ENCODE results near the gene ARHGAP40. TPM values are rescaled to one million over a fixed set of nuclear protein-coding genes. Genes with fewer than 3 reads are reported as not detected.
A peak's percentile ranks its signal among the peaks of the same experiment; 100 is the strongest.

The ARHGAP40 gene
- total and polyA plus RNA-seq, 2 of the 13 experiments (the other 11 are each of a cell fraction or from before 2014, with no cell fraction given), result 0.75 to 2.1 TPM

DNA sequence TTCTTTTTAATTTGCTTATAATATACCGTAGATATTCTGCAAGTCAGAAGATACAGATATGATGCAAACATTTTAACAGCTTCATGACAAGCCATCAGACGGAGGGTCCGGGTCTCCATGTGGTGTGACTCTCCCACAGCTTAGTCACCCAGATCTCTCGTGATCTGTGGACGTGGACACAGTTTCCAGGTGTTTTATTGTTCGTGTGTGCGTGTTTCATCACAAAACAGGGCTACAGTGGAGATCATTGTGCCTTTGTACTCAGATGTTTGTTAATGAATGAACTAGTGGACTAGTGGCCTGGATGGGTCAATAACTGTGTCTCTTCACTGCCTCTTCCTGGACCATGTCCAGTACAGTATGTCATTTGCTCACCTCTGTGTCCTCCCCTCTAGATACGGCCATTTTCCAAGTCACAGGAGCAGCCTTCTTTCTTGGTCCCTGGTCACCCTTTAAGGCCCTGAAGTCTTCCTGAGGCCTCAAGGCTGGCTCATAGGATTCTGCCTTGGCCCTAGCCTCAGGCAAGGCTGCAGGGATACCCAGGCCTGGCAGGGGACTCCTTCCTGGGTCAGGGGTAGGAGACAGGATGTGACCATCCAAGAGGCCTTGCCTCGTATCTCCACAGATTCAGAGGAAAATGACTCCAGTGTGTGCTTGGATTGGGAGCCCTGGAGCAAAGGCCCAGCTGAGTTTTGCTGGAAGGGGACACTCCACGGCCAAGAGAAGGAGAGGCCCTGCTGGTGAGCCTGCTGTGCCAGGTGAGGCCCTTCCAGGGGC lies 16.0 kb upstream of the ARHGAP40 start (continued):
- TF ChIP-seq, protein P1, sequence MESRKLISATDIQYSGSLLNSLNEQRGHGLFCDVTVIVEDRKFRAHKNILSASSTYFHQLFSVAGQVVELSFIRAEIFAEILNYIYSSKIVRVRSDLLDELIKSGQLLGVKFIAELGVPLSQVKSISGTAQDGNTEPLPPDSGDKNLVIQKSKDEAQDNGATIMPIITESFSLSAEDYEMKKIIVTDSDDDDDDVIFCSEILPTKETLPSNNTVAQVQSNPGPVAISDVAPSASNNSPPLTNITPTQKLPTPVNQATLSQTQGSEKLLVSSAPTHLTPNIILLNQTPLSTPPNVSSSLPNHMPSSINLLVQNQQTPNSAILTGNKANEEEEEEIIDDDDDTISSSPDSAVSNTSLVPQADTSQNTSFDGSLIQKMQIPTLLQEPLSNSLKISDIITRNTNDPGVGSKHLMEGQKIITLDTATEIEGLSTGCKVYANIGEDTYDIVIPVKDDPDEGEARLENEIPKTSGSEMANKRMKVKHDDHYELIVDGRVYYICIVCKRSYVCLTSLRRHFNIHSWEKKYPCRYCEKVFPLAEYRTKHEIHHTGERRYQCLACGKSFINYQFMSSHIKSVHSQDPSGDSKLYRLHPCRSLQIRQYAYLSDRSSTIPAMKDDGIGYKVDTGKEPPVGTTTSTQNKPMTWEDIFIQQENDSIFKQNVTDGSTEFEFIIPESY (CRISPR knock-in tag; IDR thresholded peaks at IDR 0.05), result peak; percentile 51
- TF ChIP-seq RAD51 (IDR thresholded peaks at IDR 0.05; ENCODE audit: borderline replicate concordance) (no peak), ELF1 (CRISPR knock-in tag; IDR thresholded peaks at IDR 0.05) (peak; percentile 76), ELF4 (CRISPR knock-in tag; IDR thresholded peaks at IDR 0.05; ENCODE audit: borderline replicate concordance) (peak; percentile 72; the same call in 1 of the 2 replicates), KLF9 (CRISPR knock-in tag; IDR thresholded peaks at IDR 0.05; ENCODE audit: low read depth) (peak; percentile 66), ISL2 (CRISPR knock-in tag; IDR thresholded peaks at IDR 0.05) (peak; percentile 65; the same call in 1 of the 2 replicates), RELA (CRISPR knock-in tag; IDR thresholded peaks at IDR 0.05) (no peak), REXO4 (CRISPR knock-in tag; IDR thresholded peaks at IDR 0.05; ENCODE audit: borderline replicate concordance) (no peak), ZNF224 (CRISPR knock-in tag; IDR thresholded peaks at IDR 0.05) (peak; percentile 69; the same call in 1 of the 2 replicates), FOSL1 (CRISPR knock-in tag; IDR thresholded peaks at IDR 0.05; ENCODE audit: borderline replicate concordance) (no peak), ZNF382 (CRISPR knock-in tag; IDR thresholded peaks at IDR 0.05; ENCODE audit: borderline replicate concordance) (no peak), POLR2G (IDR thresholded peaks at IDR 0.05; ENCODE audit: low read depth, low read length) (peak; percentile 78), ZNF703 (CRISPR knock-in tag; IDR thresholded peaks at IDR 0.05; ENCODE audit: borderline replicate concordance) (no peak), ZNF44 (CRISPR knock-in tag; IDR thresholded peaks at IDR 0.05) (no peak), YEATS4 (CRISPR knock-in tag; IDR thresholded peaks at IDR 0.05; ENCODE audit: borderline replicate concordance) (peak; percentile 52; the same call in 1 of the 2 replicates), HOXA9 (CRISPR knock-in tag; IDR thresholded peaks at IDR 0.05; ENCODE audit: borderline replicate concordance) (no peak; the same call in 1 of the 2 replicates), PAWR (CRISPR knock-in tag; IDR thresholded peaks at IDR 0.05; ENCODE audit: borderline replicate concordance) (no peak)
- TF ChIP-seq, protein P2, sequence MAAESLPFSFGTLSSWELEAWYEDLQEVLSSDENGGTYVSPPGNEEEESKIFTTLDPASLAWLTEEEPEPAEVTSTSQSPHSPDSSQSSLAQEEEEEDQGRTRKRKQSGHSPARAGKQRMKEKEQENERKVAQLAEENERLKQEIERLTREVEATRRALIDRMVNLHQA (CRISPR knock-in tag; IDR thresholded peaks at IDR 0.05), result no peak
- TF ChIP-seq, protein P3, sequence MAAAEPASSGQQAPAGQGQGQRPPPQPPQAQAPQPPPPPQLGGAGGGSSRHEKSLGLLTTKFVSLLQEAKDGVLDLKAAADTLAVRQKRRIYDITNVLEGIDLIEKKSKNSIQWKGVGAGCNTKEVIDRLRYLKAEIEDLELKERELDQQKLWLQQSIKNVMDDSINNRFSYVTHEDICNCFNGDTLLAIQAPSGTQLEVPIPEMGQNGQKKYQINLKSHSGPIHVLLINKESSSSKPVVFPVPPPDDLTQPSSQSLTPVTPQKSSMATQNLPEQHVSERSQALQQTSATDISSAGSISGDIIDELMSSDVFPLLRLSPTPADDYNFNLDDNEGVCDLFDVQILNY (CRISPR knock-in tag; conservative IDR thresholded peaks at IDR 0.05), result no peak
- TF ChIP-seq, protein P4, sequence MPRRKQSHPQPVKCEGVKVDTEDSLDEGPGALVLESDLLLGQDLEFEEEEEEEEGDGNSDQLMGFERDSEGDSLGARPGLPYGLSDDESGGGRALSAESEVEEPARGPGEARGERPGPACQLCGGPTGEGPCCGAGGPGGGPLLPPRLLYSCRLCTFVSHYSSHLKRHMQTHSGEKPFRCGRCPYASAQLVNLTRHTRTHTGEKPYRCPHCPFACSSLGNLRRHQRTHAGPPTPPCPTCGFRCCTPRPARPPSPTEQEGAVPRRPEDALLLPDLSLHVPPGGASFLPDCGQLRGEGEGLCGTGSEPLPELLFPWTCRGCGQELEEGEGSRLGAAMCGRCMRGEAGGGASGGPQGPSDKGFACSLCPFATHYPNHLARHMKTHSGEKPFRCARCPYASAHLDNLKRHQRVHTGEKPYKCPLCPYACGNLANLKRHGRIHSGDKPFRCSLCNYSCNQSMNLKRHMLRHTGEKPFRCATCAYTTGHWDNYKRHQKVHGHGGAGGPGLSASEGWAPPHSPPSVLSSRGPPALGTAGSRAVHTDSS (CRISPR knock-in tag; conservative IDR thresholded peaks at IDR 0.05), result no peak
- TF ChIP-seq, protein P5, sequence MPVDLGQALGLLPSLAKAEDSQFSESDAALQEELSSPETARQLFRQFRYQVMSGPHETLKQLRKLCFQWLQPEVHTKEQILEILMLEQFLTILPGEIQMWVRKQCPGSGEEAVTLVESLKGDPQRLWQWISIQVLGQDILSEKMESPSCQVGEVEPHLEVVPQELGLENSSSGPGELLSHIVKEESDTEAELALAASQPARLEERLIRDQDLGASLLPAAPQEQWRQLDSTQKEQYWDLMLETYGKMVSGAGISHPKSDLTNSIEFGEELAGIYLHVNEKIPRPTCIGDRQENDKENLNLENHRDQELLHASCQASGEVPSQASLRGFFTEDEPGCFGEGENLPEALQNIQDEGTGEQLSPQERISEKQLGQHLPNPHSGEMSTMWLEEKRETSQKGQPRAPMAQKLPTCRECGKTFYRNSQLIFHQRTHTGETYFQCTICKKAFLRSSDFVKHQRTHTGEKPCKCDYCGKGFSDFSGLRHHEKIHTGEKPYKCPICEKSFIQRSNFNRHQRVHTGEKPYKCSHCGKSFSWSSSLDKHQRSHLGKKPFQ (CRISPR knock-in tag; IDR thresholded peaks at IDR 0.05; ENCODE audit: insufficient replicate concordance), result peak; percentile 91
- TF ChIP-seq, protein P6, sequence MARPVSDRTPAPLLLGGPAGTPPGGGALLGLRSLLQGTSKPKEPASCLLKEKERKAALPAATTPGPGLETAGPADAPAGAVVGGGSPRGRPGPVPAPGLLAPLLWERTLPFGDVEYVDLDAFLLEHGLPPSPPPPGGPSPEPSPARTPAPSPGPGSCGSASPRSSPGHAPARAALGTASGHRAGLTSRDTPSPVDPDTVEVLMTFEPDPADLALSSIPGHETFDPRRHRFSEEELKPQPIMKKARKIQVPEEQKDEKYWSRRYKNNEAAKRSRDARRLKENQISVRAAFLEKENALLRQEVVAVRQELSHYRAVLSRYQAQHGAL (CRISPR knock-in tag; IDR thresholded peaks at IDR 0.05; ENCODE audit: not compliant biosample characterization), result no peak
